ENCODE data around the gene FOXL2.

- no peak for TF ChIP-seq CTCF (IDR thresholded peaks at IDR 0.05; ENCODE audit: low read depth, low read length, missing input control)
- TF ChIP-seq REST (IDR thresholded peaks at IDR 0.05) = no peak
- TF ChIP-seq YY1 (IDR thresholded peaks at IDR 0.05) = no peak
- no peak for TF ChIP-seq JUND (IDR thresholded peaks at IDR 0.05)
Observed at GRCh38 chr3:138899351-138899991, 47.5 kb downstream of the FOXL2 start.

Measured in liver (tissue), 3 donors.